Activated CD8-positive, alpha-beta memory T cell treated with anti-CD3 and anti-CD28 coated beads, Interleukin-2, amount 50 U/mL, for 1 hour (primary cell): Measurements from ENCODE around the gene SLC38A1.
"Not testable (repeated sequence)": the region's sequence is repeated elsewhere in the genome, so short reads cannot be mapped to it uniquely, and the experiment has no call there.

Experiments used
- DNase-seq: peaks from one replicate; pipeline ENCODE4 v3.0.0-alpha.2; 2020; ENCODE audit errors: extremely low read depth

SLC38A1 gene

GRCh38 chr12:46164186-46164761 lies 104.6 kb downstream of the SLC38A1 start:
- DNase-seq = no peak

- not testable (repeated sequence) for DNase-seq
Observed at GRCh38 chr12:46162549-46163076, 106.2 kb downstream of the SLC38A1 start.

- no peak for DNase-seq
Observed at GRCh38 chr12:46160981-46161690, 107.7 kb downstream of the SLC38A1 start.

GRCh38 chr12:46160101-46160980 lies 108.5 kb downstream of the SLC38A1 start:
- no peak for DNase-seq

GRCh38 chr12:46159309-46159901 lies 109.4 kb downstream of the SLC38A1 start:
- no peak for DNase-seq

- DNase-seq = no peak
Observed at GRCh38 chr12:46158501-46158900, 110.3 kb downstream of the SLC38A1 start.

- no peak for DNase-seq
Observed at GRCh38 chr12:46154221-46154985, 114.4 kb downstream of the SLC38A1 start.

- no peak for DNase-seq
Observed at GRCh38 chr12:46153268-46153872, 115.5 kb downstream of the SLC38A1 start.

- no peak for DNase-seq
Observed at GRCh38 chr12:46152456-46152855, 116.4 kb downstream of the SLC38A1 start.

GRCh38 chr12:46150735-46151134 lies 118.1 kb downstream of the SLC38A1 start:
- DNase-seq = no peak

- DNase-seq = no peak
Observed at GRCh38 chr12:46149905-46150304, 118.9 kb downstream of the SLC38A1 start.

- no peak for DNase-seq
Observed at GRCh38 chr12:46149079-46149464, 119.8 kb downstream of the SLC38A1 start.

GRCh38 chr12:46148327-46149078 lies 120.3 kb downstream of the SLC38A1 start:
- DNase-seq = no peak

- no peak for DNase-seq
Observed at GRCh38 chr12:46147144-46147543, 121.7 kb downstream of the SLC38A1 start.

- DNase-seq = no peak
Observed at GRCh38 chr12:46145881-46146280, 123.0 kb downstream of the SLC38A1 start.

GRCh38 chr12:46144433-46144832 lies 124.4 kb downstream of the SLC38A1 start:
- no peak for DNase-seq

GRCh38 chr12:46136249-46136648 lies 132.6 kb downstream of the SLC38A1 start:
- no peak for DNase-seq

GRCh38 chr12:46135750-46136149 lies 133.1 kb downstream of the SLC38A1 start:
- DNase-seq = no peak

GRCh38 chr12:46134852-46135251 lies 134.0 kb downstream of the SLC38A1 start:
- DNase-seq = no peak

GRCh38 chr12:46134205-46134811 lies 134.5 kb downstream of the SLC38A1 start:
- no peak for DNase-seq
